HepG2 (cell line): Measurements from ENCODE around the gene SNX21. TPM values are rescaled to one million over a fixed set of nuclear protein-coding genes. Genes with fewer than 3 reads are reported as not detected.
A peak's percentile ranks its signal among the peaks of the same experiment; 100 is the strongest.

Source experiments
- ATAC-seq: fragments of 200-7000 bp; cut with Tn5 transposase; 3 replicates; pipeline ENCODE4 v1.9.1; 2020; ENCODE audit warnings: mild to moderate bottlenecking, moderate library complexity
- BruUV-seq: library from RNA; stranded (reverse); fragments of 400-500 nt; replicated peaks from 2 replicates; lab custom pipeline; 2021; lab: Mats Ljungman, UMichigan
- CTCF ChIA-PET: fragments of 300-600 bp; formaldehyde crosslinking; extraction: SDS; loops from one replicate; lab custom pipeline; 2021; ENCODE audit warnings: low total read pairs, inconsistent platforms, low intra/inter-chr PET ratio; lab: Yijun Ruan, JAX
- POLR2A ChIA-PET: fragments of 350-600 bp; sonication (Branson Sonifier 250); formaldehyde crosslinking; loops from one replicate; lab custom pipeline; 2020; ENCODE audit warnings: antibody characterized with exemption, inconsistent platforms; lab: Yijun Ruan, JAX
- DNase-seq: peaks from one replicate; pipeline ENCODE4 v3.0.0-alpha.2; 2015; ENCODE audit warnings: low spot score
- FAIRE-seq: peaks from 3 replicates; lab custom pipeline; 2011; peaks lifted over from hg19 to GRCh38; lab: Jason Lieb, UNC
- H2AFZ ChIP-seq: one replicate; pipeline ENCODE4 v1.6.1; 2011; ENCODE audit warnings: low read length, inconsistent platforms
- H3K27ac ChIP-seq: fragments of 300-600 bp; 3 replicates; pipeline ENCODE4 v1.8.0; 2011; ENCODE audit warnings: mixed run types, mild to moderate bottlenecking, mixed read lengths, low read length, inconsistent platforms; ENCODE audit not compliant: insufficient read depth; ENCODE audit errors: extremely low read length
- H3K27me3 ChIP-seq, 2 experiments: fragments of 200-600 bp in 1 of 2; 2 replicates in 1 of 2; 3 replicates in 1 of 2; pipeline versions ENCODE4 v1.6.0 to v1.8.0; 2011; ENCODE audit warnings: low read length in 2 of 2, mild to moderate bottlenecking in 2 of 2, moderate library complexity in 2 of 2, inconsistent platforms in 1 of 2; ENCODE audit not compliant: insufficient read depth in 2 of 2, control insufficient read depth in 1 of 2
- H3K36me3 ChIP-seq, 2 experiments: fragments of 200-600 bp in 1 of 2; replicated peaks in 1 of 2; 2 replicates in 1 of 2; 3 replicates in 1 of 2; pipeline versions ENCODE4 v1.5.1 to v1.8.0; 2011; ENCODE audit warnings: low read length in 2 of 2, inconsistent platforms in 1 of 2; ENCODE audit not compliant: insufficient read depth in 2 of 2, control insufficient read depth in 1 of 2
- H3K4me1 ChIP-seq: 2 replicates; pipeline ENCODE4 v1.5.1; 2012; ENCODE audit warnings: low read length, inconsistent platforms; ENCODE audit not compliant: insufficient read depth
- H3K4me2 ChIP-seq: 2 replicates; pipeline ENCODE4 v1.6.0; 2011; ENCODE audit warnings: low read depth, low read length, inconsistent platforms
- H3K4me3 ChIP-seq, 3 experiments: fragments of 200-600 bp in 1 of 3; sonication (generic), shearing (Covaris generic) in 1 of 3; replicated peaks in 1 of 3; 2 replicates each; pipeline ENCODE4 v1.5.1; 2011 to 2016; ENCODE audit warnings: low read length in 3 of 3, inconsistent platforms in 2 of 3, low read depth in 2 of 3, mild to moderate bottlenecking in 2 of 3, control low read depth in 1 of 3, mixed read lengths in 1 of 3; ENCODE audit not compliant: insufficient read depth in 1 of 3
- H3K79me2 ChIP-seq: one replicate; pipeline ENCODE4 v1.6.1; 2011; ENCODE audit warnings: low read length, inconsistent platforms; ENCODE audit not compliant: insufficient read depth
- H3K9ac ChIP-seq: 2 replicates; pipeline ENCODE4 v1.6.0; 2011; ENCODE audit warnings: mild to moderate bottlenecking, low read depth, low read length, inconsistent platforms; ENCODE audit not compliant: insufficient read depth
- H3K9me3 ChIP-seq: 2 replicates; pipeline ENCODE4 v1.5.1; 2012; ENCODE audit warnings: mild to moderate bottlenecking, low read length
- H4K20me1 ChIP-seq: 2 replicates; pipeline ENCODE4 v1.6.0; 2011; ENCODE audit warnings: inconsistent platforms, mild to moderate bottlenecking, low read length, moderate library complexity; ENCODE audit not compliant: insufficient read depth
- ATF7 ChIP-seq, 2 experiments: fragments of 450-650 bp in 1 of 2; sonication (generic) in 1 of 2; formaldehyde crosslinking in 1 of 2; IDR thresholded peaks; 2 replicates each; pipeline versions ENCODE4 v1.4.0 to v1.6.1; 2016 to 2020; ENCODE audit warnings: antibody characterized with exemption in 1 of 2, mild to moderate bottlenecking in 1 of 2, missing genetic modification reagents in 1 of 2
- BHLHE40 ChIP-seq: IDR thresholded peaks from 2 replicates; pipeline ENCODE4 v1.6.1; 2011; ENCODE audit warnings: low read length, improper control_type of control experiment
- ERF ChIP-seq: IDR thresholded peaks from 2 replicates; pipeline ENCODE4 v1.6.1; 2018; ENCODE audit warnings: missing biosample characterization, missing genetic modification reagents
- FOSL2 ChIP-seq: sonication (generic); formaldehyde crosslinking; IDR thresholded peaks from 2 replicates; pipeline ENCODE4 v1.4.0; 2020; ENCODE audit warnings: missing genetic modification reagents
- NR2F1 ChIP-seq, 2 experiments: fragments of 450-650 bp in 1 of 2; formaldehyde crosslinking in 1 of 2; IDR thresholded peaks; 2 replicates each; pipeline versions ENCODE4 v1.5.0 to v1.6.1; 2016 to 2020; ENCODE audit warnings: mild to moderate bottlenecking in 1 of 2, missing compliant biosample characterization in 1 of 2, missing genetic modification reagents in 1 of 2, moderate library complexity in 1 of 2
- TCF12 ChIP-seq, 2 experiments: fragments of 450-650 bp in 1 of 2; sonication (generic) in 1 of 2; formaldehyde crosslinking in 1 of 2; IDR thresholded peaks; 2 replicates each; pipeline versions ENCODE4 v1.6.1 to v1.8.0; 2017 to 2022; ENCODE audit warnings: antibody characterized with exemption in 1 of 2, mild to moderate bottlenecking in 1 of 2, missing genetic modification reagents in 1 of 2, moderate library complexity in 1 of 2
- THAP9 ChIP-seq: sonication (generic); formaldehyde crosslinking; IDR thresholded peaks from 2 replicates; pipeline ENCODE4; 2020; ENCODE audit warnings: missing genetic modification reagents, mild to moderate bottlenecking, borderline replicate concordance
- YEATS2 ChIP-seq: sonication (generic); formaldehyde crosslinking; IDR thresholded peaks from 2 replicates; pipeline ENCODE4 v1.4.0; 2020; ENCODE audit warnings: missing genetic modification reagents, borderline replicate concordance
- ZBTB7A ChIP-seq: sonication (generic); formaldehyde crosslinking; IDR thresholded peaks from 2 replicates; pipeline ENCODE4 v1.8.0; 2022; ENCODE audit warnings: mild to moderate bottlenecking, missing genetic modification reagents
- ZFP1 ChIP-seq: IDR thresholded peaks from 2 replicates; pipeline ENCODE4 v1.6.1; 2016
- ZFX ChIP-seq: sonication (generic); formaldehyde crosslinking; IDR thresholded peaks from 2 replicates; pipeline ENCODE4 v1.4.0; 2020; ENCODE audit warnings: mild to moderate bottlenecking, low read depth, missing genetic modification reagents, moderate library complexity
- ZFY ChIP-seq: sonication (generic); formaldehyde crosslinking; IDR thresholded peaks from 2 replicates; pipeline ENCODE4 v1.4.0; 2020; ENCODE audit warnings: missing genetic modification reagents
- ZNF687 ChIP-seq: sonication (generic); formaldehyde crosslinking; IDR thresholded peaks from 2 replicates; pipeline ENCODE4 v1.5.1; 2020; ENCODE audit warnings: mild to moderate bottlenecking, missing genetic modification reagents, moderate library complexity
- ZNF766 ChIP-seq: sonication (generic); formaldehyde crosslinking; IDR thresholded peaks from 2 replicates; pipeline ENCODE4 v1.5.0; 2020; ENCODE audit warnings: missing genetic modification reagents, borderline replicate concordance
- WGBS: methylation state at CpG from one replicate; pipeline ENCODE4 v1.1.6; 2017; ENCODE audit warnings: low lambda C conversion rate; 5-methylcytosine and 5-hydroxymethylcytosine counted together
- in situ Hi-C: cut with HindIII; loops from 2 replicates; pipeline ENCODE4 v1.10.0; 2017; ENCODE audit warnings: low pct_unique_long_range_greater_than_20kb; ENCODE audit not compliant: extremely low pct_ligation_motif_present
- intact Hi-C: fragments of 100-400 bp; cut with micrococcal nuclease; formaldehyde crosslinking; loops from one replicate; pipeline ENCODE4 v1.10.0; 2022; ENCODE audit not compliant: unreplicated experiment
- polyA plus RNA-seq, 8 experiments: library from polyadenylated mRNA; depleted of rRNA in 3 of 8; stranded (reverse) in 7 of 8; unstranded in 1 of 8; fragments of >200 nt; fragmentation: Illumina TruSeq in 4 of 8; extraction: Trizol in 4 of 8; gene quantifications; 2 replicates each; pipeline versions ENCODE4 v1.2.1 to v1.2.3, GENCODE V29; 2011 to 2016; ENCODE audit warnings: low read depth in 4 of 8, missing spikeins in 1 of 8, mixed read lengths in 1 of 8; ENCODE audit not compliant: insufficient read depth in 1 of 8
- total RNA-seq, 5 experiments: library from RNA; depleted of rRNA; stranded (reverse); fragments of >200 nt; fragmentation: Illumina TruSeq; extraction: Trizol; gene quantifications; 2 replicates each; pipeline ENCODE4 v1.2.3, GENCODE V29; 2016; ENCODE audit warnings: low read depth in 1 of 5

The SNX21 gene
- total and polyA plus RNA-seq, 2 of the 13 experiments (the other 11 are each of a cell fraction or from before 2014, with no cell fraction given): 7.7 to 12.8 TPM

GRCh38 chr20:45827030-45827652, 6.5 kb upstream of the SNX21 start, which contains the start of gene TNNC2:
TSS of gene TNNC2 (minus strand) at chr20:45827312. CDS start at chr20:45827248, 64 bp downstream.
- WGBS: 40% methylated on average over 7 of the region's 8 CpGs
- no peaks in the 10 kb centered on the region for H3K9me3 ChIP-seq
- FAIRE-seq (peak; percentile 40), ATAC-seq (peak; percentile 61), DNase-seq (peak; percentile 48)
- H3K27me3 ChIP-seq: no peaks in the 10 kb centered on the region
- no peaks in the 10 kb centered on the region for H3K79me2 ChIP-seq
- no peaks in the 10 kb centered on the region for H4K20me1 ChIP-seq
- in situ Hi-C loops (loop anchor here (5.0 kb wide), 1 partner anchor 120 kb away; no protein-coding TSS in a partner anchor), intact Hi-C loops (no loop called here)
- no peaks in the 10 kb centered on the region for H3K36me3 ChIP-seq
- no TSS peak for BruUV-seq
- ChIA-PET CTCF (no interaction called here), POLR2A (interaction anchor here (0.7 to 1.7 kb wide), 6 partner anchors 14 to 412 kb away, joined by 3 to 6 read pairs (median 5); partner anchors contain the start of genes ACOT8, DNTTIP1, PCIF1 and PIGT)
- H3K27ac ChIP-seq: no peak within 1 kb of the TSS
- peak within 1 kb of the TSS; percentile 77 for H3K4me2 ChIP-seq
- H3K4me1 ChIP-seq: peaks cover 76% of the 10 kb centered on the region
- H3K4me3 ChIP-seq: peak within 1 kb of the TSS in 1 of 3 experiments; percentile 45; a peak in 2 of 6 replicates
- H2AFZ ChIP-seq: peak within 1 kb of the TSS; percentile 13
- peak within 1 kb of the TSS; percentile 17; the same call in 1 of the 2 replicates for H3K9ac ChIP-seq
- TF ChIP-seq THAP9 (CRISPR knock-in tag): no peak
- TF ChIP-seq ZBTB7A (CRISPR knock-in tag): peak; percentile 60; the same call in 1 of the 2 replicates
- no peak for TF ChIP-seq ATF7 (IDR thresholded peaks at IDR 0.05)
- 0 out of 2 replicates have a peak, but pooled peaks have one; percentile 38 for TF ChIP-seq ATF7 (CRISPR knock-in tag; IDR thresholded peaks at IDR 0.05)
- peak; percentile 60 for TF ChIP-seq ZFY (CRISPR knock-in tag)
- no peak for TF ChIP-seq YEATS2
- no peak for TF ChIP-seq FOSL2 (CRISPR knock-in tag)
- TF ChIP-seq NR2F1 (CRISPR knock-in tag; IDR thresholded peaks at IDR 0.05): 0 out of 4 replicates have a peak, but pooled peaks of 1 of the 2 experiments have one; percentile 40
- TF ChIP-seq ZFX (CRISPR knock-in tag): peak; percentile 54; the same call in 1 of the 2 replicates
- TF ChIP-seq ZNF766 (CRISPR knock-in tag): peak; percentile 7; the same call in 1 of the 2 replicates
- peak; percentile 69 for TF ChIP-seq BHLHE40
- peak; percentile 71 for TF ChIP-seq ZNF687
- no peak for TF ChIP-seq TCF12 (IDR thresholded peaks at IDR 0.05)
- 0 out of 2 replicates have a peak, but pooled peaks have one; percentile 41 for TF ChIP-seq TCF12 (CRISPR knock-in tag; IDR thresholded peaks at IDR 0.05)
- TF ChIP-seq ZFP1 (CRISPR knock-in tag): no peak
- TF ChIP-seq ERF (CRISPR knock-in tag): peak; percentile 9; the same call in 1 of the 2 replicates
